HEK293T (cell line): ENCODE results near the gene SALL3.
"Not testable (repeated sequence)": the region's sequence is repeated elsewhere in the genome, so short reads cannot be mapped to it uniquely, and the experiment has no call there.

Source experiments
- CTCF ChIA-PET: fragments of 350-600 bp; formaldehyde crosslinking; extraction: SDS; loops from one replicate; lab custom pipeline; 2021; ENCODE audit warnings: antibody characterized with exemption, inconsistent platforms; lab: Yijun Ruan, JAX
- POLR2A ChIA-PET: fragments of 350-600 bp; formaldehyde crosslinking; extraction: SDS; loops from one replicate; lab custom pipeline; 2020; ENCODE audit warnings: antibody characterized with exemption, inconsistent platforms; lab: Yijun Ruan, JAX
- DNase-seq: peaks from one replicate; pipeline ENCODE4 v3.0.0; 2012; ENCODE audit warnings: mixed read lengths; ENCODE audit errors: extremely low spot score
- ARNT ChIP-seq: fragments of 450-650 bp; IDR thresholded peaks from 2 replicates; pipeline ENCODE4 v1.6.1; 2017; ENCODE audit warnings: mild to moderate bottlenecking
- BHLHE40 ChIP-seq: fragments of 450-650 bp; IDR thresholded peaks from 2 replicates; pipeline ENCODE4 v1.6.1; 2016; ENCODE audit warnings: mild to moderate bottlenecking, moderate library complexity, borderline replicate concordance
- CTBP1 ChIP-seq: fragments of 450-650 bp; IDR thresholded peaks from 2 replicates; pipeline ENCODE4 v1.6.1; 2016; ENCODE audit warnings: borderline replicate concordance
- ELF4 ChIP-seq: fragments of 450-650 bp; IDR thresholded peaks from 2 replicates; pipeline ENCODE4 v1.6.1; 2017; ENCODE audit warnings: antibody characterized with exemption
- FOXA1 ChIP-seq: fragments of 450-650 bp; IDR thresholded peaks from 2 replicates; pipeline ENCODE4 v1.6.1; 2016; ENCODE audit warnings: mild to moderate bottlenecking
- FOXK2 ChIP-seq: fragments of 450-650 bp; IDR thresholded peaks from 2 replicates; pipeline ENCODE4 v1.6.1; 2016; ENCODE audit warnings: mild to moderate bottlenecking
- FOXM1 ChIP-seq: fragments of 450-650 bp; IDR thresholded peaks from 2 replicates; pipeline ENCODE4 v1.6.1; 2017; ENCODE audit warnings: mild to moderate bottlenecking, borderline replicate concordance
- HDGF ChIP-seq: fragments of 450-650 bp; IDR thresholded peaks from 2 replicates; pipeline ENCODE4 v1.6.1; 2017; ENCODE audit warnings: antibody characterized with exemption, borderline replicate concordance
- L3MBTL2 ChIP-seq: fragments of 450-650 bp; conservative IDR thresholded peaks from 2 replicates; pipeline ENCODE4 v1.6.1; 2016; ENCODE audit warnings: mild to moderate bottlenecking
- LEF1 ChIP-seq: fragments of 450-650 bp; IDR thresholded peaks from 2 replicates; pipeline ENCODE4 v1.6.1; 2017; ENCODE audit warnings: mild to moderate bottlenecking, borderline replicate concordance
- NFRKB ChIP-seq: fragments of 450-650 bp; IDR thresholded peaks from 2 replicates; pipeline ENCODE4 v1.6.1; 2016; ENCODE audit warnings: mild to moderate bottlenecking, moderate library complexity
- SP1 ChIP-seq: fragments of 450-650 bp; IDR thresholded peaks from 2 replicates; pipeline ENCODE4 v1.6.1; 2017
- SUZ12 ChIP-seq: fragments of 450-650 bp; IDR thresholded peaks from 2 replicates; pipeline ENCODE4 v1.6.1; 2016; ENCODE audit warnings: mild to moderate bottlenecking
- TARDBP ChIP-seq: fragments of 450-650 bp; IDR thresholded peaks from 2 replicates; pipeline ENCODE4 v1.6.1; 2016
- ZNF384 ChIP-seq: fragments of 450-650 bp; IDR thresholded peaks from 2 replicates; pipeline ENCODE4 v1.6.1; 2016
- TF ChIP-seq, protein P1 (sequence below): fragments of 450-650 bp; IDR thresholded peaks from 2 replicates; pipeline ENCODE4 v1.6.1; 2016

The SALL3 gene

DNA sequence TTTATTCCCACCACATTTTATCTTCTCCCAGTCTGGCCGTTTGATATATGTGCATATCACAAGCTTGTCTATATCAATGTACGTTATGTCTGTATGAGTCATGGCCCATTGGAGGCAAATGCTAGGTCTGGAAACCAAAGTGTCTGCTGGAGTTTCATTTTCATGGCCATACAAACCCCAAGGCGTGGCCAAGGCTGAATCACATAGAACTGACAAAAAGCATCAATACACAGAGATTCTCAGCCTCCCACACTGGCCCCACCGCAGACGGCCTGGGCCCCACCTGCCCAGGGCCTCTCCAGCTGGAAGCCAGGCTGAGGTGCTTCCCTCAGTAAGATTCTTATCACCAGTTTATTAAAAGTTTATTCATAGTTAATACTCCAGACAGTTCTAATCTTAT lies 40.5 kb upstream of the SALL3 start:
- TF ChIP-seq BHLHE40 (no peak), LEF1 (no peak), ELF4 (no peak), NFRKB (no peak), CTBP1 (no peak), HDGF (no peak), FOXM1 (no peak), SUZ12 (no peak), ZNF384 (no peak)
- ChIA-PET CTCF (no interaction called here), POLR2A (no interaction called here)
- DNase-seq, result no peak

DNA sequence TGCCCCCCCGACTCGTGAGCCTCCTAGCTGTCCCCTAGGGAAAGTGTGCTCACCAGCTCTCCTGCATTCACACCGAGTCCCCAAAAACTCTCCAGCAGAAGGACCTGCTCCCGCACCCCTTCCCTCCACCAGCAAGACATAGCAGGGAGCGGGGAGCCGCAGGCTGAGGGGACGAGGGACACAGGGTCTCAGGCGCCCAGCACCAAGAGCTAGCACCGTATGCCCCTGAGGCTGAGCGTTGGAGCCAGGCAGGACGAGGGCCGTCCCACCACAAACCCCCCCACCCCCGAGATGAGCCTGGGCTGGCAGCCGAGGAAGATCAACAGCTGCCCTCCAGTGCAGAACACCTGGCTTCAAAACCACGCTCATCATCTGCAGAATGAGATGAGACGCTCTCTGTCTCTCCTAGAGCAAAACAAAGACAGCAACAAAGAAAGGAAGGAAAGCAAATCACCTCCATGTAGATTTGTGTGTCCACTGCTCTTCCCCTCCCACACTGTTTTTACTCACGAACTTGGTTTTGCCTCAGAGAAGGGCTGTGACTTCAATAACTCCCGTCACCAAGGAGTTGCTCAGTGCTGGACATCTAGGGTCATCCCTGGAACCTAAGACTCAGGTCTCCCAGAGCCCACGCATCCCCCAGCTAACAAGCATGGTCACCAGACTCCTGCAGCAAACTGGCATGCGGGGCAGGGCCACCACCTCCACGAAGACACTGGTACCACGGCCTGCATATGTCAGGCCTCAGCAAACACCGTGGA lies 39.7 kb upstream of the SALL3 start:
- CTCF ChIA-PET, result no interaction called here
- TF ChIP-seq BHLHE40 (no peak), HDGF (no peak), ARNT (no peak), ELF4 (no peak), SP1 (no peak), FOXK2 (no peak), CTBP1 (no peak), TARDBP (no peak)
- POLR2A ChIA-PET, result no interaction called here
- DNase-seq, result no peak

DNA sequence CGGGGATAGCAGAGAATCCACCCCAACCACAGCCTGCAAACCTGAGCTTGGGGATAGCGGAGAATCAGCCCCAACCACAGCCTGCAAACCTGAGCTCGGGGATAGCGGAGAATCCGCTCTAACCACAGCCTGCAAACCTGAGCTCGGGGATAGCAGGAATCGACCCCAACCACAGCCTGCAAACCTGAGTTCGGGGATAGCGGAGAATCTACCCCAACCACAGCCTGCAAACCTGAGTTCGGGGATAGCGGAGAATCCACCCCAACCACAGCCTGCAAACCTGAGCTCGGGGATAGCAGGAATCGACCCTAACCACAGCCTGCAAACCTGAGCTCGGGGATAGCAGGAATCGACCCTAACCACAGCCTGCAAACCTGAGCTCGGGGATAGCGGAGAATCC lies 37.4 kb upstream of the SALL3 start:
- CTCF ChIA-PET, POLR2A ChIA-PET, DNase-seq: not testable (repeated sequence)

DNA sequence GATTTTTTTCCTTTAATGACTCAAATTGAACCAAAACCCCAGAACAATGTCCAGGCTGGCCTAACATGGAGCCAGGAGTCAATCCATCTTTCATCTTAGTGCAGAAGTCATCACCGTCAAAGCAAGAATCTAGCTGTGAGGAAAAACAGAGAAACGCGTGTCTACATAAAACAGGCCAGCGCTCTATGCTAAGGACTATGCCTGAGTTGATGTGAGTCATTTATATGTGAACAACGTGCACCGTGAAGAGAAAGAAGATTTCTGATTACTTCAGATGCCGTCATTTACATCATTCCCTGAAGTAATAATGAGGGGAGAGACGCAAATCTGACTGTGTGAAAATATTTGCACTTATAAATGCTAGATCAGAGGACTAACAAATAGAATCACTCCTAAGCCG lies 34.0 kb upstream of the SALL3 start:
- ChIA-PET CTCF (no interaction called here), POLR2A (no interaction called here)
- TF ChIP-seq SUZ12 (no peak), FOXM1 (no peak), CTBP1 (no peak), NFRKB (no peak), HDGF (no peak), SP1 (no peak), L3MBTL2 (no peak), TARDBP (no peak), FOXA1 (no peak), ELF4 (no peak), ARNT (no peak), LEF1 (no peak), FOXK2 (no peak), BHLHE40 (no peak), ZNF384 (no peak)
- TF ChIP-seq, protein P1, sequence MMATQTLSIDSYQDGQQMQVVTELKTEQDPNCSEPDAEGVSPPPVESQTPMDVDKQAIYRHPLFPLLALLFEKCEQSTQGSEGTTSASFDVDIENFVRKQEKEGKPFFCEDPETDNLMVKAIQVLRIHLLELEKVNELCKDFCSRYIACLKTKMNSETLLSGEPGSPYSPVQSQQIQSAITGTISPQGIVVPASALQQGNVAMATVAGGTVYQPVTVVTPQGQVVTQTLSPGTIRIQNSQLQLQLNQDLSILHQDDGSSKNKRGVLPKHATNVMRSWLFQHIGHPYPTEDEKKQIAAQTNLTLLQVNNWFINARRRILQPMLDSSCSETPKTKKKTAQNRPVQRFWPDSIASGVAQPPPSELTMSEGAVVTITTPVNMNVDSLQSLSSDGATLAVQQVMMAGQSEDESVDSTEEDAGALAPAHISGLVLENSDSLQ, result no peak
- DNase-seq, result no peak

DNA sequence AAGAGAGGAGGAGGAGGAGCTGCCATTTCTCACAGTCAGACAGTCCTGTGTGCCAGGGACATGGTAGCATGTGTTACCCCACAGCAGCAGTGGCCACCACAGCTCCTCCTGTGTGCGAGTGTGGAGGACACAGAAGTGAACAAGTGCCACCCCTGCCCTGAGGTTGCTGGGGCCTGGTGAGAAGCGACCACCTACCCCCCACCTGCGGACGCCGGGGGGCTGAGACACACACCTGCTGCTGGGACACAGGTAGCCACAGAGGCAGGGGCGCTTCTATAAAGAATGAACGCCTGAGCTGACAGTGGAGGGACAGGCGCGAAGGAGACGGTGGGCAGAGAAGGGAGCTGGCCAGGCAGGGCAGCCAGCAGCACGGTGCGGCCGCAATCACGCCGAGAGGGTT lies 32.3 kb upstream of the SALL3 start:
- no peak for TF ChIP-seq HDGF
- POLR2A ChIA-PET, result no interaction called here
- no peak for DNase-seq
- CTCF ChIA-PET, result no interaction called here

DNA sequence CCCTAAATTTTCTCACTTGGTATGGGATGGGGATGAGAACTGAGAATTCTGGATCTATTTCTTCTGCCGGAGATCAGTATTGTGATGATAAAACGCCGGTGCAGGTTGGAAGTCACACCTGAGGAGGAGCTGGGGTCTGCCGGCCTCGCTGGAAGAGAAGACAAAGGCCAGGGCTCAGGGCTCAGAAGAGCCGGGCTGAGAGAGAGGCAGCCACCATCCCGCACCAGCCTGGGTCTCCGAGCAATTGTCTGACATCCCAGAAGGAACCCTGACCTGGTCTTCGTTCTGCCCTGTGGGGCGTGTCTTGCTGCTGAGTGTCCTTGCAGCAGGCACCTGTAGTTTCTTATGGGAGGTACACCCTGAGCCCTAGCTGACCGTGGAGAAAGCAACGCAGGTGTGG lies 31.4 kb upstream of the SALL3 start:
- POLR2A ChIA-PET, result no interaction called here
- CTCF ChIA-PET, result no interaction called here
- DNase-seq, result no peak
- TF ChIP-seq HDGF (no peak), FOXK2 (no peak), FOXA1 (no peak), SUZ12 (no peak), TARDBP (no peak), FOXM1 (no peak), ELF4 (no peak), CTBP1 (no peak), SP1 (no peak), ZNF384 (no peak), ARNT (no peak), NFRKB (no peak), LEF1 (no peak), L3MBTL2 (no peak), BHLHE40 (no peak)
- TF ChIP-seq, protein P1, result no peak

DNA sequence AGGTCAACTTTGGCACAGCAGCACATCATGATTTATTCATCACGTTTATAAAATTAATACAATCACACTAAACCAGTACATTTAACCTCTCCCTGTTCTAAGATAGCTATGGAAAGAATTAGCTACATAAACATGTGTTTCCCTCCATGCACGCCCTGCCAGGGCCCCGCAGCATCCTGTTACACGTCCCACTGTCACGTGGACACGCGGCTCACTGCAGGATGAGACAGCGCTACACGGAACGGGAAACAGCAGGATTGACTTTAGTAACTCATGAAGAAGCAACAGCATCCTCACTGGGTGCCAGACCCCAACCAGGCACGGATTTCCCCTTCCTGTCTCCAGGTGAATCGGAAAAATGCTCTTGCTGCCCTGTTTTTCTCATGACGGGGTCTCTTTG lies 30.9 kb upstream of the SALL3 start:
- CTCF ChIA-PET, result no interaction called here
- TF ChIP-seq ELF4, result no peak
- no peak for TF ChIP-seq ZNF384
- no peak for TF ChIP-seq CTBP1
- no peak for TF ChIP-seq L3MBTL2
- TF ChIP-seq FOXK2, result no peak
- no peak for TF ChIP-seq FOXM1
- POLR2A ChIA-PET, result no interaction called here
- DNase-seq, result no peak
